SK-N-MC (cell line): ENCODE data around the gene ANKRD18B.
"Not testable (repeated sequence)": the region's sequence is repeated elsewhere in the genome, so short reads cannot be mapped to it uniquely, and the experiment has no call there.

Experiments
- EZH2 ChIP-seq: fragments of 200-600 bp; sonication (generic); IDR thresholded peaks from one replicate; pipeline ENCODE4 v1.6.1; 2017; ENCODE audit warnings: antibody characterized with exemption
- POLR2AphosphoS5 ChIP-seq: IDR thresholded peaks from 2 replicates; pipeline ENCODE4 v1.6.1; 2012; ENCODE audit warnings: mild to moderate bottlenecking, low read depth, low read length, borderline replicate concordance

DNA sequence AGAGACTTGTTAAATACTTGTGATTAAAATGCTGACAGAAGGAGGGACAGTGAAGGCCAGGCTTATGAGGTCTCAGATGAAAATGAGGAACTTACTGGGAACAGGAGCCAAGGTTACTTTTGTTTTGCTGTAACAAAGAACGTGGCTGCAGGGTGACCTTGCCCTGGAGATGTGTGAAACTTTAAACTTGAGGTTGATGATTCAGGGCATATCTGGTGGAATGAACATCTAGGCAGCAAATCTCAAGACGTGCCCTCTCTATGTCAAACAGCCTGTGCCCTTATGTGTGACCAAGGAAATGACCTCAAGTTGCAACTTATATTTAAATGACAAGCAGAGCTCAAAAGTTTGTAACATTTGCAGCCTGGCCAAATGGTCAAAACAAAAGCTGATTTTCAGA is 58.6 kb downstream of the ANKRD18B start:
- TF ChIP-seq POLR2AphosphoS5, EZH2: not testable (repeated sequence)
